Esophagus muscularis mucosa (tissue), 4 donors: ENCODE data around the gene CACNA1G.

Source experiments
- EP300 ChIP-seq: sonication (generic); formaldehyde crosslinking; IDR thresholded peaks from one replicate; pipeline ENCODE4 v1.6.1; 2017; ENCODE audit warnings: antibody characterized with exemption
- POLR2A ChIP-seq: fragments of 450-650 bp; IDR thresholded peaks from one replicate; pipeline ENCODE4 v1.6.1; 2017; ENCODE audit warnings: antibody characterized with exemption, moderate library complexity, mild to moderate bottlenecking, low read depth
- POLR2AphosphoS5 ChIP-seq, 2 donors: sonication (generic); formaldehyde crosslinking; IDR thresholded peaks; one replicate each; pipeline ENCODE4 v1.6.1; 2017; ENCODE audit warnings: antibody characterized with exemption in 2 of 2
- TF ChIP-seq, protein P1 (sequence below), 3 experiments: fragments of 200-600 bp in 2 of 3; fragments of 450-650 bp in 1 of 3; sonication (generic) in 2 of 3; IDR thresholded peaks; one replicate each; pipeline ENCODE4 v1.5.1; 2017 to 2019; ENCODE audit warnings: antibody characterized with exemption in 3 of 3, mild to moderate bottlenecking in 2 of 3, moderate library complexity in 1 of 3

DNA sequence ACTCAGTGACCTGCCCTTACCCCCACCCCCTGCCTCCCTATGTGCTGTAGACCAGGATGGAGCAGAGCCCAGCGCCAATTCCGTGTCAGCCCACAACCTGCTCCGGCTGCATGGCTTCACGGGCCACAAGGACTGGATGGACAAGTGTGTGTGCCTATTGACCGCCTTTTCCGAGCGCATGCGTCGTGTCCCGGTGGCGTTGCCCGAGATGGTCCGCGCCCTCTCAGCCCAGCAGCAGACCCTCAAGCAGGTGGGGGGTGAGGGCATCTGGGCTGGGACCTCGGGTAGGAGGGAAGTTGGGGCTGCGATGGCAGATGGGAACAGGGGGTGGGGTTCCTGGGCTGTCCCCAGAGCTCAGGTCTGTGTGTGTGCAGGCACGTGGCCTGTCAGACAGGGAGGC lies 6.3 kb upstream of the CACNA1G start:
- TF ChIP-seq POLR2A: no peak
- TF ChIP-seq, protein P1, sequence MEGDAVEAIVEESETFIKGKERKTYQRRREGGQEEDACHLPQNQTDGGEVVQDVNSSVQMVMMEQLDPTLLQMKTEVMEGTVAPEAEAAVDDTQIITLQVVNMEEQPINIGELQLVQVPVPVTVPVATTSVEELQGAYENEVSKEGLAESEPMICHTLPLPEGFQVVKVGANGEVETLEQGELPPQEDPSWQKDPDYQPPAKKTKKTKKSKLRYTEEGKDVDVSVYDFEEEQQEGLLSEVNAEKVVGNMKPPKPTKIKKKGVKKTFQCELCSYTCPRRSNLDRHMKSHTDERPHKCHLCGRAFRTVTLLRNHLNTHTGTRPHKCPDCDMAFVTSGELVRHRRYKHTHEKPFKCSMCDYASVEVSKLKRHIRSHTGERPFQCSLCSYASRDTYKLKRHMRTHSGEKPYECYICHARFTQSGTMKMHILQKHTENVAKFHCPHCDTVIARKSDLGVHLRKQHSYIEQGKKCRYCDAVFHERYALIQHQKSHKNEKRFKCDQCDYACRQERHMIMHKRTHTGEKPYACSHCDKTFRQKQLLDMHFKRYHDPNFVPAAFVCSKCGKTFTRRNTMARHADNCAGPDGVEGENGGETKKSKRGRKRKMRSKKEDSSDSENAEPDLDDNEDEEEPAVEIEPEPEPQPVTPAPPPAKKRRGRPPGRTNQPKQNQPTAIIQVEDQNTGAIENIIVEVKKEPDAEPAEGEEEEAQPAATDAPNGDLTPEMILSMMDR (IDR thresholded peaks at IDR 0.05): no peak
- TF ChIP-seq EP300: no peak
- TF ChIP-seq POLR2AphosphoS5 (IDR thresholded peaks at IDR 0.05): no peak
